HG03565 (cell line): Measurements from ENCODE around the gene CCDC112.
"Not testable (repeated sequence)": the region's sequence is repeated elsewhere in the genome, so short reads cannot be mapped to it uniquely, and the experiment has no call there.

Experiments used
- ATAC-seq: cut with Tn5 transposase; IDR thresholded peaks from one replicate; pipeline ENCODE4 v1.9.1; 2021; ENCODE audit warnings: mild to moderate bottlenecking, moderate library complexity; ENCODE audit not compliant: unreplicated experiment

Gene CCDC112

DNA sequence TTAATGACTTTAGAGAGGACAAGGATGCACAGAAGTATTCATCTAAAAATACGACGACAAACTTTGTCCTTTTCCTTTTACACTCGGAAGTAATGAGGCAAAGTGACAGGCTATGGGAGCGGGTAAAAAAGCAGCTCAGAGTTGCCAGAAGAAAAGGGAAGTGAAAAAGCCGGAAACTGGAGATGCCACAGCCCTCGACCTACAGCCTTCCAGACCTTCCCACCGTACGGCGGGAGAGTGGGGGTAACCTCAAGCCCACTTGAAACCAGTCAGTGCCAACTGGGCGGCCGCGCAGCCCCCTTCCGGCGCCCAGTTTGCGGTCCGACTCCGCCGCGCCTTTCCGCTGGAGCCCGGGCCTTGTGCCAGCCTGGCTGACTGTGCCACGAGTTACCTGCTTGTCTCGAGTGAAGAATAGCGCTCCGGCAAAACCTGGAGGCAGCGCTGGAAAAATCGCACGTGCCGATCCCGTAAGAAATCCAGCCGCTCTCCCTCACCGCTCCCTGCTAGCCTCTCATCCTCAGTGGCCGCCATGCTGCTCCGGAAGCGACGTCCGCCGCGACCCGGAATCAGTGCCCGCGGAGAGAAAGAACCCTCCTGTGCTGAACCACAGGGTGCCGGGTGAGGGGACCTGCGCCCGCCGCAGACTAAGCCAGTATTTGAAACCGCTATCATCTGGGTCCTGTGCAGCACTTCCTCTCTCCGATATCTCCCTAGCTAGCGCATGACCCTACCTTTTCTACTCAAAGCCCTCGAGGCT, 34.0 kb downstream of the CCDC112 start, which contains the start of gene PGGT1B:
Gene PGGT1B, minus strand, starts transcription at position 557 of the 757 bp plus-strand sequence. Its CDS starts 26 bp downstream, at position 531.
- peak; percentile 78 for ATAC-seq

DNA sequence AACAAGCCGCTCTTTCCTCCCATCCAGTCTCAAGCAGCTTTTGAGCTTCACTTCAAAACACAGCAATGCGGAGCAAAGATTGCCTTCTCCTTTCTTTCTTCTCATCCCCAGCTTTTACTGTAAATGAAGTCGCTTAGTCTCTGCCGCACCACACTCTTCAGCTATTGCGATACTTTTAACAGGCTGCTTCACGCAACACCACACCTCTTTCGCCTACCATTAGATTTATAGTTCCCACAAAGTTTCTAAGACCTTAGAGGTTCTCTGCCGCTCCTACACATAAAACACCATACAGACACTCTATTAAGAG, 34.5 kb downstream of the CCDC112 start:
- ATAC-seq: peak; percentile 32

DNA sequence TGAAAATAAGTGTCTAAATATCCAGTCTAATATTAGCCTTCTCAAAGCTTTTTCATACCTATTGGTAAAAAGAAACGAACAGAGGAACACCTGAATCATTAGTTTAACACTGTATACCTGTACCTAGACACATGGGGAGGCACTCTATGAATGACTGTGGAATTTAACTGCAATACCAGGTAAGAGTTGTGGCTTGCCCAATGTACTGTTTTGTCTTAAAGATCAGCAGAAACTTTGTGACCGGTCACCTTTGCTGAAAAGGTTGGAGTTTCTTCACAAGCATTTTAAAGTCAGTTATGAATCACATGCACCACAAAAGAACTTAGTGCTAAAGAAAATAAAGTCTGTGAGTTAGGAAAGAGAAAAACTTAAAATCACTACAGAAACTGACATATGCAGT, 36.2 kb downstream of the CCDC112 start:
- no peak for ATAC-seq

DNA sequence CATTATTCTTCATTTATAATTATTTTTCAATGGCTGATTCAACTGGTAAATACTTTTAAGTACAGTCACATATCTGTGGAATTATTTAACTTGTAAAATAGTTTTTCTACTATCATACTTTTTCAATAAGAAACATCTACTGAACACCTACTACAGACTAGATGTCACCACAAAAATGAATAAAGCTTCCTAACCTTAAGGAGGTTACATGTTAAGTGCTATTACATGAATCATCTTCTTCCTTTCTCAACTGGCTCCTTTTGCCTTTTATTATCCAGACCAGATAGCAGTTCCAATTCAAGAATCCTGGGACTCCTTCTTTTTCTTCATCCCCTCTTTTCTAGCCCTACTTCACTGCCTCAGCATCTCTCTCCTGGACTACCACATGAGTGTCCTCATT, 38.5 kb downstream of the CCDC112 start:
- ATAC-seq: no peak

DNA sequence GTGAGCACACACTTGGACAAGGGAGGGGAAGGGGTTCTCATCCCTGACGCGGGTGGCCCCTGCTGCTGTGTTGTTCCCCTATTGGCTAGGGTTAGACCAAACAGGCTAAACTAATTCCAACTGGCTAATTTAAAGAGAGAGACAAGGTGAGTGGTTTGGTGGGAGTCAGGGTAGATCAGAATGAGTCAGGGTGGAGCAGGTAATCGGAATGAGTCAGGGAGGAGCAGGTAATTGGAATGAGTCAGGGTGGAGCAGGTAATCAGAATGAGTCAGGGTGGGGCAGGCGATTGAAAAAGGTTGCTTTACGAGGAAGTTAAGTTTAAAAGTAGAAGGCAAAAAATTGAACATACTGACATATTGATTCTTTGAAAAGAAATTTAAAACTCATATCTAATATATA, 47.1 kb downstream of the CCDC112 start:
- ATAC-seq: not testable (repeated sequence)

DNA sequence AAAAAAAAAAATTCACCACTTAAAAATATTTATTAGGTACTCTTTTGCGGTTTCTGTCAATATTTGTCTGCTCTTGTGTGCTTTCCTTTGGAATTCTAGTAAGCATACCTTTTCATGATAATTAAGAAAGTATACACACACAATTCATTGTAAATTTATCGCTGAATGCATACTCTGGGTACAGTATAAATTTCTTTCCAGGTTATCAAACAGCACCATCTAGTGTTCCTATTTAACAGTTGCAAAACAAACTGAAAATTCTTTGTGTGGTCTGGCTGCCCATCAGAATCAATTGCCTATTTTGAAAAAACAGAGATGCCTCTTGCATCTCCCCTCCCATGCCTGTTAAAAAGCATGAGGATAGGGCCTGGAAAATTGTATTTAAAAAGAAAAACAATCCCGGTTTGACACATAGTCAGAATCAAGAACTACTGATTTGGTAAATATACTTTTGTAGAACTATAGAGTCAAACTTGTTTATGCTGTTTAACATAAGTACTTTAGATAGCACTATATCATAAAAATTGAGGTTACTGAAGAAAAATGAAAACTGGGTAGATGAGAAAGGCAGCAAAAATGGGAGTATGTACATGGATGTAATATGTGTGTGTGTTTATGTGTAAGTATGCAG, 50.0 kb downstream of the CCDC112 start:
- ATAC-seq: peak; percentile 45

DNA sequence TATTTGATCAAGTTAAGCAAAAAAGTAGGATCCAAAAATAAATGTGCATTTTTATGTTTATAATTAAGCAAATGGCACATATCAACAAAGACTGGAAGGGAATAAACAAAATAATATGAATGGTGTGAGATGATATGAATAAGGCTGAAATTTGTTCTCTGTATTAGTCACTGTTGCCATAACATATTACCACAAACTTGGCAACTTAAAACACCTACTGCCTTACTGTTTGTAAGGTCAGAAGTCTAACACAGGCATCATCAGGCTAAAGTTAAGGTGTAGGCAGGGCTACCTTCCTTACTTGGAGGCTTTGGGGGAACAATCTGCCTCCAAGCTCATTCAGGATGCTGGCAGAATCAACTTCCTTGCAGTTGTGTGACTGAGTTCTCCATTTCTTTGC, 53.0 kb downstream of the CCDC112 start:
- ATAC-seq: peak; percentile 81

DNA sequence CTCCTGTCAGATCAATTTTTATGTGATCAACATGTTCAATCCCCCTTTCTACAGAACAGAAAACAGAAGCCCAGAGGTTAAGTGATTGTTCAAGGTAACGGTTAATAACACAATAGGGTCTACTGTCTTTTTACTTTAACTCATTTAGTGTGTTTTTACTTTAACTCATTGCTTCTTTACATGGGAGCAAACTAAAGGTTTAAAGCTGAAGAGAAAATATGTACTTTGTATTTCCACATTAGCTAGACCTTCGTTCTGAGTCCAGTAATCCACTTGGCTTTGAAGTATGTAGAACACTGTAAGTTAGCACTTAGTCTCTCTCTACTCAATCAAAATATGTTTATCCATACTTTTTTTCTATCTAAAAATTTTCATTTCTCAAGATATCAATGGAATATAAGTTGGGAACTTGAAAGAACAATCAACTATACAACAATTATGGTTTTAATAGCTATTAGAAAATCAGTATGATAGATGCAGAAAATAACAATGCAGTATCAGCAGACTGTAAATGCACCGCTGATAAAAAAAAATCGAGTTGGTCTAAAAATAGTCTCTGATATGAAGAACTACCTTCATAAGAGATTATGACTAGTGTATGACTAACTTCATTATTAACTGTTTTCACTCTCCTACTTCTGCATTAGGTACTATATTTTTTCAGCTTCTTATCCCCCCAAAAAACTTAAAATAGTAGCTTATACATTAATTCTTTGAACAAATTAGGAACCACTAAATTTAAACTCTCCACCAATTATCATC, 54.4 kb downstream of the CCDC112 start:
- no peak for ATAC-seq

DNA sequence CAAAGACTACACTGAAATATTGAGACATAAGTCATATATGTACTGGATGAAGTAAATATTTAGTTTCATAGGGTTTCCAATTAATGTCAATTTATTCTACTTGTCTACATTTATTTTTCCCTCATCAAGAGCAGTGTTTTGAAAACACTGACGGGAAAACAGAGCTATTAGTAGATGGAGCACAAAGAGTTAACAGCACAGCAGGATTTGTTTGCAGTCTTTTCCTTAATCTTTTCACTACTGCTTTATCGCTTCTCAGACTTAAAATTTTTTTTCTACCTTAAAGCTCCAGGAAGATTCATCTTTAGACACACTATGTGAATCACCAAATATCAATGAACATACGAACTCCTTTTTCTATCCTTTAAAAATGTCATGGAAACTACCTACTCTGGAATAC, 59.4 kb downstream of the CCDC112 start:
- ATAC-seq: no peak

DNA sequence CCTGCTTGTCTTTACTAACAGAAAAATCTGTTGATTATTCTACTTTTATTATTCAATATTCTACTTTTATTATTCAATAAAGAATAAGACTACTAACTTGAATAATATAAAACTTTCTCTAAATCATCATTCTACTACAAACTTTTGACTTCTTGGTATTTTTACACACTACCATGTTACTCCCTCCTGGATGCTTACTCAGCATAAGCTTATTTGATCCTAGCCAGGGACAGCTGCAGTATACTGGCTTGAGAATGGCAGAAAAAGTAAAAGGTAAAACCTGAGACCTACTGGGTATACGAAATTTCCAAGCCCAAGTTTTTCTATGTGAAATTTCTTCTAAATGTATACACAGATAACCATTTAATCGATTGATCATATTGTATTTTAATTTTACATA, 59.9 kb downstream of the CCDC112 start:
- ATAC-seq: no peak

DNA sequence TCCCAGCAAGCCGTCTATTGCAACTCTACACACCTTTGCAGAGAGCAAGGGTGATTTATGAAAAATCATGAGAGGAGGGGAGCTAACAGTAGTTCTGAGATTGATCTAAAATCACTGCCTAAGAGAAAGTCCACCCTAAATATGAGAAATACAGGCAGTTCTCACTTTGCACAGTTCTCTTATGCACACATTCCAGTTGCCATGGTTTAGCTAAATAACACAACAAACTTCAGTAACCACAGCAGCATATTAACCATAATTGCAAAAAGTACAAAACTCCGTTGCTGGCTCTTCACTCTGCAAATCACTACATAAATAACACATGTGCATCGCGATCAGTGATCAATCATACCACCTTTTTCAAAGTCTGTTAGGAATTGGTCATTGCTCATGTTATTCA, 64.9 kb downstream of the CCDC112 start:
- ATAC-seq: no peak

DNA sequence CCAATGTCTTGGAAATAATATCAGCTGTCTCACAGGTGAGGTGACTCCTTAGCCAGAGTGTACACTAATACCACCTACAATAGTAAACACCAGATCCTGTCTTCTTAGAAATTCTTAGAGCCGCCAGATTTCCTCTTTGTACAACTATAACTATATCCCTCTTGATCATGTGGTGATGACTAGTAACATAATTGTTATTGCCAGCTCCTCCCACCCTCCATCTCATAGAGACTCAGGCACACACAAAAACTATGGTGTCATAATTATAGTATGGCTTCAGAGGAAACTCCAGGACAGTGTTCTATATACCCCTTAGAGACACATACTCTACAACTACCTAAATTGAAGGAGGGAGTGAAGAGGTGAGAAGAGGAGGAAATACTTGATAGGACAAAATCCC, 66.8 kb downstream of the CCDC112 start:
- no peak for ATAC-seq

DNA sequence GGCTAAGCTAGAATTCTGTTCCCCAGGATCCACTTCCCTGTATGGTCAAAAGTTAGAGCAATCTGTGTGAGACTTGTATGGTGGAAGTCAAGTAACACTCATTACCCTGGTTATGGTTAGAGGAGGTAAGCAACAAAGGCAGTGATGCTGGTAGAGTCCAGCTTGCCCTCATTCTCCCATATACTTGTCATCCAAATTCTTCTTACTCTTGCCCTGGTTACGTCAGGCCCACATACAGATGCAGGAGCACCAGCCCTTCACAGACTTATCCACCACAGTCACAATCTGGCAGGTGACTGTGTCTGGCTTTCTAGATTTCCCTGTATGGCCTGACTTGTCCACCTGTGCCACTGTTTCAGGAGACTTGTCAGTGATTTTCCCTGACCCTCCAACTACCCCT, 69.2 kb downstream of the CCDC112 start:
- no peak for ATAC-seq
